ENCODE data around the gene RIPK4.

Gene RIPK4

DNA sequence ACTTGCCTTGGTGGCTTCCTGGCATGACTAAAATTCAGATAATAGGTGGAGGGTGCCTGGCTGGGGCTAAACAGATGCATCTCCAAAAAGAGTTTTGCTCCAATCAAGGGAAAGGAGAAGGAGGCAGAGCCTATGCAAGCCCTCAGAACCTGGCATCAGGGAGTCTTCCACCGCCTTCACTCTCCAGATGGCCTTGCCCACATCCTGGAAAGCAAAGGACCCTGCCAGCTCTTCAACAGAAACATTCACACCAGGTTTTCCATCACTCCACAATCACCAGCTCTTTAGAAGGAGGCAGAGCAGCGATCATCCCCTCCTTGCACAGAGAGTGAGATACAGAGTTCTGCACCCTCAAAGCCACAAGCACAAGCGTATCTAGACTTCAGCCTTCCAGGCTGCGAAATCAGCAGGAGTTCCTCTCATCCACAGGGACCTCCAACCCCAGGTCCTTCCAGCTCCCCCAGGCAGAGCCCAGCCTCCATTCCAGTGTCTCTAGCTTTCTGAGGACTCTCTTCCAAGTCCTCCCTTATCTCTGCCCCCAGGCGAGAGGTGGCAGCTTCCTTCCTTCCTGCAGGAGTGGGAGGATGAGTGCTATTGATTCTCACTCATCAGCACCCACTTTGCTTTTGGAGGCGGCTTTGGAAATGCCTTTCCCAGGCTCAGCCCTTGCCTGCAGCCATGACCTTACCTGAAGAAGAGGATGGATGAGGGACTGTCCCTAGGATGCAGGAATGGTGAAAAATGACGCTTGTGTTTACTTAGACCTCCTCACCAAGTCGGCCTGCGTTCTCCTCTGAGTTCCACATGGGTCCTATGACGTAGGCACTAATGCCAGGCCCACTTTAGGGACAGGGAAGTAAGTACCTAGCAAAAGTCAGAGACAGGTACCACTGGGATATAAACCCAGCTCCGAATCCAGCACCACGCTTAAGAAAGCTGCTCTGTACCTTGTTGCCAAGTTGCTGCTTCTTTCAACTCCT, 75.4 kb downstream of the RIPK4 start:
- no peak for DNase-seq (ENCODE audit: low spot score)

Data from kidney capillary endothelial cell (primary cell).